Muscle layer of duodenum (tissue), 2 donors: ENCODE measurements around the gene WEE2.

ENCODE experiments used
- H3K27ac ChIP-seq: one replicate; pipeline ENCODE4 v1.7.0; 2013; ENCODE audit warnings: mild to moderate bottlenecking, low read length
- H3K27me3 ChIP-seq: one replicate; pipeline ENCODE4 v1.7.0; 2013; ENCODE audit warnings: low read depth, mild to moderate bottlenecking, control low read depth, low read length
- H3K36me3 ChIP-seq, 2 donors: one replicate each; pipeline ENCODE4 v1.7.0; 2013; ENCODE audit warnings: low read length in 2 of 2, control low read depth in 1 of 2, mild to moderate bottlenecking in 1 of 2; ENCODE audit not compliant: insufficient read depth in 2 of 2, control insufficient read depth in 1 of 2
- H3K4me1 ChIP-seq, 2 donors: one replicate each; pipeline ENCODE4 v1.7.0; 2013; ENCODE audit warnings: low read length in 2 of 2, mild to moderate bottlenecking in 2 of 2, control low read depth in 1 of 2, moderate library complexity in 1 of 2; ENCODE audit not compliant: insufficient read depth in 2 of 2, control insufficient read depth in 1 of 2
- H3K4me3 ChIP-seq, 2 donors: one replicate each; pipeline ENCODE4 v1.7.0; 2013; ENCODE audit warnings: low read length in 2 of 2, low read depth in 1 of 2, mild to moderate bottlenecking in 1 of 2
- H3K9me3 ChIP-seq, 2 donors: one replicate each; pipeline ENCODE4 v1.7.0; 2013; ENCODE audit warnings: low read length in 2 of 2, control low read depth in 1 of 2, mild to moderate bottlenecking in 1 of 2; ENCODE audit not compliant: control insufficient read depth in 1 of 2
- donor health status: healthy.

Gene WEE2

DNA sequence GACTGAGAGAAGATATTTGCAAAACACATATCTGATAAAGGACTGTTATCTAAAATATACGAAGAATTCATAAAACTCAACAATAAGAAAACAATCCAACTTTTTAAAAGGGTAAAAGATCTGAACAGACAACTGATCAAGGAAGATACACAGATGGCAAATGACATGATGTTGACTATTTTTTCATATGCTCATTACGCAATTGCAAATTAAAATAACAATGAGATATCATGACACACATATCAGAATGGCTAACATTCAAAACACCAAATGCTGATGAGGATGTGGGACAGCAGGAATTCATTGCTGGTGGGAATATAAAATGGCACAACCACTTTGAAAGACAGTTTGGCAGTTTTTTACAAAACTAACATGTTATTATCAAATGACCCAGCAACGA is 15.1 kb upstream of the WEE2 start:
- H3K36me3 ChIP-seq: no peaks in the 10 kb centered on the region
- H3K27me3 ChIP-seq: no peaks in the 10 kb centered on the region
- no peaks in the 10 kb centered on the region for H3K4me1 ChIP-seq
- H3K27ac ChIP-seq: no peak overlapping the region
- H3K9me3 ChIP-seq: no peaks in the 10 kb centered on the region
- H3K4me3 ChIP-seq: no peak overlapping the region

- H3K27ac ChIP-seq: no peak overlapping the region
- H3K4me1 ChIP-seq: peaks cover 6% of the 10 kb centered on the region in 2 donors
- no peaks in the 10 kb centered on the region for H3K36me3 ChIP-seq
These were observed 12.3 kb upstream of the WEE2 start for GRCh38 chr7:141695803-141696289.

GRCh38 chr7:141696348-141696747 is 11.8 kb upstream of the WEE2 start:
- Histone ChIP-seq H3K4me3 (no peak overlapping the region), H3K27ac (no peak overlapping the region), H3K4me1 (peaks cover 7 to 8% of the 10 kb centered on the region in 2 donors), H3K9me3 (no peaks in the 10 kb centered on the region), H3K27me3 (no peaks in the 10 kb centered on the region), H3K36me3 (no peaks in the 10 kb centered on the region)

More at GRCh38 chr7:141695803-141696289, 12.3 kb upstream of the WEE2 start:
- no peaks in the 10 kb centered on the region for H3K27me3 ChIP-seq
- H3K9me3 ChIP-seq: no peaks in the 10 kb centered on the region
- no peak overlapping the region for H3K4me3 ChIP-seq

DNA sequence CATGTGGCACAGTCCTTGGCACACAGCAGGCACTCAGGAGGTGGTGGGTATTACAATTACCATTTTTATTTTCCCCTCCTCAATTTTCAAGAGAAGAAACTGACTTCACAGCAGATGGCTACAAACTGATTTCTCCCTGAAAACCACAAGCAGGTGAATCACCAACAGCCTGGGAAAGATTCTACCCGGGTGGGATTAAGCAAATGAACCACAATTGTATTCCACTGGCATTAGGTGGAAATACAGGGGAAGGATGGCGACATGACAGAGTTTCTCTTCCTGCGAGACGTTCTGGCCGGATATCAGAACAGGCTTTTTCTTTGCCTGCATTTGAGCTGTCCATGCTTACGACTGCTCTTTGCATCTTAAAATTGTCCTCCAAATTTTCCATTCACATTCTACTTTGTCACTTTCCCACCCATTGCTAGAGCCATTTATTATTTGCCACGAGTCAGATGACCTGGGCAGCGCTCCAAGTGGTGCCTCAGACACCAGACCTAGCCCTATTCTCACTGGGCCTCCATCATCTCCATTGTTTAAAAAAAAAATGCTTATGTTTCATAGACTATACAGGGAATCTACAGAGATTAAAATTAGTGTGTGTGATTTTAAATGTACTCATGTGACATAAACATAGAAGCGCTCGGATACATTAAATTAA is 10.8 kb upstream of the WEE2 start:
- no peak overlapping the region for H3K4me3 ChIP-seq
- H3K27me3 ChIP-seq: no peaks in the 10 kb centered on the region
- H3K27ac ChIP-seq: no peak overlapping the region
- H3K36me3 ChIP-seq: no peaks in the 10 kb centered on the region
- H3K4me1 ChIP-seq: peaks cover 7 to 10% of the 10 kb centered on the region in 2 donors
- no peaks in the 10 kb centered on the region for H3K9me3 ChIP-seq

GRCh38 chr7:141698247-141699015 is 9.7 kb upstream of the WEE2 start:
- no peaks in the 10 kb centered on the region for H3K9me3 ChIP-seq
- H3K4me3 ChIP-seq: no peak overlapping the region
- H3K36me3 ChIP-seq: no peaks in the 10 kb centered on the region
- H3K27me3 ChIP-seq: no peaks in the 10 kb centered on the region
- H3K27ac ChIP-seq: no peak overlapping the region
- peaks cover 14 to 17% of the 10 kb centered on the region in 2 donors for H3K4me1 ChIP-seq

- no peaks in the 10 kb centered on the region for H3K36me3 ChIP-seq
- peaks cover 14 to 17% of the 10 kb centered on the region in 2 donors for H3K4me1 ChIP-seq
- no peak overlapping the region for H3K27ac ChIP-seq
- no peak overlapping the region for H3K4me3 ChIP-seq
- no peaks in the 10 kb centered on the region for H3K9me3 ChIP-seq
- no peaks in the 10 kb centered on the region for H3K27me3 ChIP-seq
These were observed 8.3 kb upstream of the WEE2 start for GRCh38 chr7:141699860-141700259.

DNA sequence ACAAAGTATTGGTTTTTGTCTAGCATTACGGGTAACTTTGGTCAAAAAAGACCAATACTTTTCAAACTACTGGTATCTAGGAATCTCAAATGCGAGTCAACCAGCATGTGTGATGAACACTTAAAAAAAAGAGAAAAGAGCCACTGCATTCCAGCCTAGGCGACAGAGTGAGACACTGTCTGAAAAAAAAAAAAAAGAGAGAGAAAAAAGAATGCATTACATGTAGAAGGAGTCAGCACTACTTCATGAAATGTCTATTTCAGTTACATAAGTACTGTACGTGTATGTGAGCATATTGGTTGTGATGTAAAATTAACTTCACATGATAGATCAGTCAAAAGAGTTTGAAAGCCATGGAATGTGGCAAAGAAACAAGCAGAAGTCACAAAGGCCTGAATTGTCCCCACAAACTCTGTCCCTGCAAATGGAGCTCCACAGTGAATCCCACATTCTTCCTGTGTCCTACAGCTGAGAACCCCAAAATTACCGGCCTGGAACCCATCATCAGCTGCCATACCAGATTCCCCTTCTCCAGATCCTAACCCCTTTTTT is 7.8 kb upstream of the WEE2 start:
- no peaks in the 10 kb centered on the region for H3K27me3 ChIP-seq
- H3K4me3 ChIP-seq: peak overlapping the region; percentile 59 to 68
- no peaks in the 10 kb centered on the region for H3K36me3 ChIP-seq
- H3K4me1 ChIP-seq: peaks cover 14 to 17% of the 10 kb centered on the region in 2 donors
- peak overlapping the region; percentile 21 for H3K27ac ChIP-seq
- H3K9me3 ChIP-seq: no peaks in the 10 kb centered on the region

- Histone ChIP-seq H3K4me3 (peak overlapping the region; percentile 59 to 68), H3K4me1 (peaks cover 14 to 17% of the 10 kb centered on the region in 2 donors), H3K9me3 (no peaks in the 10 kb centered on the region), H3K27me3 (no peaks in the 10 kb centered on the region), H3K36me3 (no peaks in the 10 kb centered on the region), H3K27ac (peak overlapping the region; percentile 21)
These were observed 7.2 kb upstream of the WEE2 start for GRCh38 chr7:141700848-141701371.

DNA sequence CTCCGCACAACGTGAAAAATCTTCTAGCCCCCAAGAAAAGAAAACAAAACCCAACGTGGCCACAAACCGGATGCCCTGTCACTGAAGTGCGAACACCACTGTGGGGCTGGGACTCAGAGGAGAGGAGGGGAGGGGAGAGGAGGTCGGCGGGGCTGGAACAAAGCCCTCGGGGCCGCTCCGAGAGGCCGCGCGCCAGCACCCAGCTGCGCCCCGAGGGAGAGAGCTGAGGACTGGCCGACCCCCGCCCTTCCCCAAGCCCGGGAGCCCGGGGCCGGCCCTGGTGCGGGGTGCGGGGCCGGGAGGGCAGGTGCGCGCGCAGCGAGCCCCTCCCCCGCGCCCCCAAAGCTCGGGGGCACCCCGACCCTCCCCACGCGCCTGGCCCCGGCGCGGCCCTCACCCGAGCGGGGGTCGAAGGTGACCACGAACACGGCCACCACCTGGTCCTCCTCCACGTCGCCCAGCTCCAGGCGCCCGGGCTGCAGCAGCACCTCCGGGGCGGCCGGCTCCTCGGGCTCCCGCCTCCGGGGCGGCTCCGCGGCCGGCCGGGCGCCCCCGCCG is 6.6 kb upstream of the WEE2 start:
- no peaks in the 10 kb centered on the region for H3K27me3 ChIP-seq
- H3K4me1 ChIP-seq: peaks cover 14 to 17% of the 10 kb centered on the region in 2 donors
- peak overlapping the region in 1 of 2 donors; percentile 68 for H3K4me3 ChIP-seq
- no peak overlapping the region for H3K27ac ChIP-seq
- H3K36me3 ChIP-seq: no peaks in the 10 kb centered on the region
- H3K9me3 ChIP-seq: no peaks in the 10 kb centered on the region

DNA sequence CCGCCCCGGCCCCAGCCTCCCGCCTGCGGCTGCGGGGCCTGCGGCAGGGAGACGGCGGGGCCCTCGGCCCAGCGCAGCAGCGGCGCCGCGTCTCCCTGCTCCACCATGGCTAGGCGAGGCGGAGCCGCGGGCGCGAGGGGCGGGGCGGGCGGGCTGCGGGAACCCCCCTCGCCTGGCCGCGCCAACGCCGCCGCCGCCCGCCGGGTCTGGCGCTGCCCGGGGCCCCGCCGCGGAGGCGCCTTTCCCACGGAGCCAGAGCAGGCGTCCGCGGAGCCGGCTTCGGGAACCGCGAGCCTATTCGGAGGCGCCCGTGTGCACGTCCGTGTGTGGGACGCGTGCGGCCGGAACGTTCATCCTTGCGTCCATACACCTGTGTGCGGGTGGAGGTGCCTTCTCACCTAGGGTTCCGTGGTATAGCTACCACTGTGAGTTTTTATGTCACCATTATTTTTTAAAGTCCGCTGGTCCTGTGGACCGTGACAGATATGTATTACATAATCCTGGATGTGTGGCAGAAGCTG is 6.0 kb upstream of the WEE2 start, which contains the start of gene DENND11:
Gene DENND11 (minus strand): TSS at position 120 of the 521 bp plus-strand sequence. CDS start 13 bp downstream, at position 107.
- Histone ChIP-seq H3K27ac (peak within 1 kb of the TSS; percentile 21), H3K4me3 (peak within 1 kb of the TSS; percentile 72 to 80), H3K36me3 (no peaks in the 10 kb centered on the region), H3K4me1 (peaks cover 14 to 17% of the 10 kb centered on the region in 2 donors), H3K9me3 (no peaks in the 10 kb centered on the region), H3K27me3 (no peaks in the 10 kb centered on the region)

DNA sequence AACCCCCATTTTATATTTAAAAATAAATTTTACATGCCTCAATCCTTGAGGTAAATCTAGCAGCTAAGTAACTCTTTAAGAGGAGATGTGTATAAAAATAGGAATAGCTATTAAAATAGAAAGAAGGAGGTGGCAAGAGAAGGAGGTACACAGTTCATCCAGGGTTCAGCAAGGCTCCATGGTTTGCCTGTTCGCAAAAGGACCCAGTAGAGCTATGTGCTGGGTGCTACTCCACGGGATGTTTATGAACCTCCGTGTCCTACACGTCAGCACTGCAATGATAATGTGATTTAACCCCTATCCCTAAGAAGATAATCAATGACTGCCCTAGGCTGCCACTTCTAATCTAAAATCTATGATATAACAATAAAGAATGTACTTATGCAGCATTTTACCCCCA is 5.3 kb upstream of the WEE2 start:
- H3K4me1 ChIP-seq: peaks cover 14 to 17% of the 10 kb centered on the region in 2 donors
- no peak overlapping the region for H3K27ac ChIP-seq
- no peak overlapping the region for H3K4me3 ChIP-seq
- no peaks in the 10 kb centered on the region for H3K9me3 ChIP-seq
- H3K36me3 ChIP-seq: no peaks in the 10 kb centered on the region
- no peaks in the 10 kb centered on the region for H3K27me3 ChIP-seq
